H1 (cell line): ENCODE results near the gene CCDC33.

Experiments used
- CTCF ChIP-seq, 3 experiments: IDR thresholded peaks; 1 replicate in 2 of 3; 2 replicates in 1 of 3; pipeline versions ENCODE4 v1.5.1 to v1.6.1; 2011; ENCODE audit warnings: low read length in 3 of 3, mild to moderate bottlenecking in 3 of 3, inconsistent platforms in 2 of 3, low read depth in 1 of 3, moderate library complexity in 1 of 3; ENCODE audit not compliant: insufficient read depth in 1 of 3; ENCODE audit errors: control extremely low read depth in 1 of 3
- JUND ChIP-seq: IDR thresholded peaks from 2 replicates; pipeline ENCODE4 v1.6.1; 2011; ENCODE audit warnings: mild to moderate bottlenecking, improper control_type of control experiment, low read length
- POLR2A ChIP-seq, 2 experiments: IDR thresholded peaks; 1 replicate in 1 of 2; 2 replicates in 1 of 2; pipeline ENCODE4 v1.6.1; 2011; ENCODE audit warnings: low read depth in 2 of 2, low read length in 2 of 2, mild to moderate bottlenecking in 2 of 2; ENCODE audit errors: control extremely low read depth in 1 of 2
- RAD21 ChIP-seq, 2 experiments: IDR thresholded peaks in 1 of 2; conservative IDR thresholded peaks in 1 of 2; 2 replicates each; pipeline ENCODE4 v1.6.1; 2011; ENCODE audit warnings: low read depth in 2 of 2, low read length in 2 of 2, improper control_type of control experiment in 1 of 2, inconsistent platforms in 1 of 2, mild to moderate bottlenecking in 1 of 2, moderate library complexity in 1 of 2
- SIN3A ChIP-seq, 2 experiments: IDR thresholded peaks in 1 of 2; conservative IDR thresholded peaks in 1 of 2; 2 replicates each; pipeline ENCODE4 v1.6.1; 2011 to 2012; ENCODE audit warnings: low read length in 2 of 2, improper control_type of control experiment in 1 of 2, low read depth in 1 of 2, mild to moderate bottlenecking in 1 of 2
- SIRT6 ChIP-seq: IDR thresholded peaks from one replicate; pipeline ENCODE4 v1.7.1; 2012; ENCODE audit warnings: low read length, inconsistent platforms
- SP4 ChIP-seq: IDR thresholded peaks from 2 replicates; pipeline ENCODE4 v1.6.1; 2012; ENCODE audit warnings: low read length, inconsistent platforms
- SUZ12 ChIP-seq: fragments of 200-600 bp; sonication (generic); IDR thresholded peaks from 2 replicates; pipeline ENCODE4 v1.6.1; 2012; ENCODE audit warnings: mild to moderate bottlenecking, inconsistent platforms, low read length, moderate library complexity, mixed read lengths
- TBP ChIP-seq: IDR thresholded peaks from 2 replicates; pipeline ENCODE4 v1.6.1; 2011; ENCODE audit warnings: low read depth, low read length, improper control_type of control experiment
- TF ChIP-seq, protein P1 (sequence below): IDR thresholded peaks from 2 replicates; pipeline ENCODE4 v1.6.1; 2012; ENCODE audit warnings: low read length, inconsistent platforms

DNA sequence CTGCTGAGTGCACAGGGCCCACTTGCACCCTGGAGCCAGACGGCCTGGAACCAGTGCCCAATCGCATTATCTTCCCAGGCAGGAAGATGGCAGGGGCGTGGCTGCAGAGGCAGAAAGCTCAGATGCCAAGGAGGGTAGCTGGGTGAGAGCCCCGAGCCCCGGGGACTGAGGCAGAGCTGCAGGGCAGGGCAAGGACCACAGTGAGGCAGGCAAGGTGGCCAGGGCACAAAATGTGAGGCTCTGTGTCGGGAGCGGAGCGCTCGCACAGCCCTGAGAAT is 1.6 kb upstream of the CCDC33 start:
- TF ChIP-seq, protein P1, sequence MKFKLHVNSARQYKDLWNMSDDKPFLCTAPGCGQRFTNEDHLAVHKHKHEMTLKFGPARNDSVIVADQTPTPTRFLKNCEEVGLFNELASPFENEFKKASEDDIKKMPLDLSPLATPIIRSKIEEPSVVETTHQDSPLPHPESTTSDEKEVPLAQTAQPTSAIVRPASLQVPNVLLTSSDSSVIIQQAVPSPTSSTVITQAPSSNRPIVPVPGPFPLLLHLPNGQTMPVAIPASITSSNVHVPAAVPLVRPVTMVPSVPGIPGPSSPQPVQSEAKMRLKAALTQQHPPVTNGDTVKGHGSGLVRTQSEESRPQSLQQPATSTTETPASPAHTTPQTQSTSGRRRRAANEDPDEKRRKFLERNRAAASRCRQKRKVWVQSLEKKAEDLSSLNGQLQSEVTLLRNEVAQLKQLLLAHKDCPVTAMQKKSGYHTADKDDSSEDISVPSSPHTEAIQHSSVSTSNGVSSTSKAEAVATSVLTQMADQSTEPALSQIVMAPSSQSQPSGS = no peak
- TF ChIP-seq TBP (no peak), CTCF (IDR thresholded peaks at IDR 0.05; ENCODE audit: control extremely low read depth in 1 of 3, insufficient read depth in 1 of 3, low read depth in 1 of 3, low read length in 3 of 3) (no peak), SP4 (no peak), JUND (no peak), SIRT6 (no peak), SIN3A (conservative IDR thresholded peaks at IDR 0.05 in 1 of 2, IDR thresholded peaks at IDR 0.05 in 1 of 2; ENCODE audit: low read depth in 1 of 2, low read length in 2 of 2) (no peak), RAD21 (IDR thresholded peaks at IDR 0.05 in 1 of 2, conservative IDR thresholded peaks at IDR 0.05 in 1 of 2; ENCODE audit: low read depth in 2 of 2, low read length in 2 of 2) (no peak), POLR2A (IDR thresholded peaks at IDR 0.05; ENCODE audit: control extremely low read depth in 1 of 2, low read depth in 2 of 2, low read length in 2 of 2) (no peak), SUZ12 (no peak)
